K562 (cell line): Measurements from ENCODE around the gene HOXB4. TPM values are rescaled to one million over a fixed set of nuclear protein-coding genes. Genes with fewer than 3 reads are reported as not detected.

ENCODE experiments used
- ATAC-seq: fragments of 200-7000 bp; cut with Tn5 transposase; 3 replicates; pipeline ENCODE4 v1.9.1; 2020; ENCODE audit warnings: moderate library complexity
- BruUV-seq: library from RNA; stranded (reverse); fragments of 400-500 nt; replicated peaks from 2 replicates; lab custom pipeline; 2021; lab: Mats Ljungman, UMichigan
- CTCF ChIA-PET: fragments of 300-600 bp; formaldehyde crosslinking; extraction: SDS; loops from one replicate; lab custom pipeline; 2021; ENCODE audit warnings: low intra/inter-chr PET ratio; lab: Yijun Ruan, JAX
- POLR2A ChIA-PET: fragments of 300-600, 350-650 bp; sonication (Branson Sonifier 250); formaldehyde crosslinking; extraction: SDS; loops from one replicate; lab custom pipeline; 2021; ENCODE audit warnings: antibody characterized with exemption, inconsistent platforms; lab: Yijun Ruan, JAX
- DNase-seq, 4 experiments: peaks; one replicate each; pipeline versions ENCODE4 v3.0.0 to v3.0.0-alpha.2; 2011 to 2018; ENCODE audit warnings: low spot score in 3 of 4, mixed read lengths in 3 of 4; ENCODE audit errors: extremely low read depth in 1 of 4
- FAIRE-seq: peaks from 2 replicates; lab custom pipeline; 2011; peaks lifted over from hg19 to GRCh38; lab: Jason Lieb, UNC
- H2AFZ ChIP-seq: 2 replicates; pipeline ENCODE4 v1.6.0; 2011; ENCODE audit warnings: low read depth, low read length, control low read depth, inconsistent platforms
- H3K27ac ChIP-seq: fragments of 200-600 bp; 3 replicates; pipeline ENCODE4 v1.8.0; 2011; ENCODE audit warnings: low read depth, mild to moderate bottlenecking, control low read depth, inconsistent platforms, low read length, moderate library complexity, mixed read lengths; ENCODE audit errors: extremely low read depth
- H3K27me3 ChIP-seq, 2 experiments: fragments of 300-600 bp in 1 of 2; 2 replicates in 1 of 2; 3 replicates in 1 of 2; pipeline versions ENCODE4 v1.6.0 to v1.8.0; 2011; ENCODE audit warnings: inconsistent platforms in 2 of 2, low read length in 2 of 2, mild to moderate bottlenecking in 1 of 2, mixed read lengths in 1 of 2, moderate library complexity in 1 of 2; ENCODE audit not compliant: control insufficient read depth in 2 of 2, insufficient read depth in 2 of 2
- H3K36me3 ChIP-seq: fragments of 300-600 bp; 3 replicates; pipeline ENCODE4 v1.8.0; 2011; ENCODE audit warnings: mild to moderate bottlenecking, low read length, inconsistent platforms; ENCODE audit not compliant: control insufficient read depth, insufficient read depth
- H3K4me1 ChIP-seq, 2 experiments: fragments of 200-600 bp in 1 of 2; replicated peaks in 1 of 2; 2 replicates in 1 of 2; 3 replicates in 1 of 2; pipeline versions ENCODE4 v1.5.1 to v1.8.0; 2011; ENCODE audit warnings: inconsistent platforms in 2 of 2, low read length in 2 of 2, mild to moderate bottlenecking in 1 of 2, mixed read lengths in 1 of 2, moderate library complexity in 1 of 2; ENCODE audit not compliant: control insufficient read depth in 2 of 2, insufficient read depth in 2 of 2
- H3K4me2 ChIP-seq: 2 replicates; pipeline ENCODE4 v1.6.1; 2011; ENCODE audit warnings: low read length, control low read depth, inconsistent platforms, mixed read lengths; ENCODE audit not compliant: insufficient read depth
- H3K4me3 ChIP-seq: fragments of 200-600 bp; sonication (generic), shearing (Covaris generic); 2 replicates; pipeline ENCODE4 v1.5.1; 2016; ENCODE audit warnings: control low read depth, inconsistent platforms
- H3K79me2 ChIP-seq: fragments of 200-600 bp; 3 replicates; pipeline ENCODE4 v1.8.0; 2011; ENCODE audit warnings: low read length, inconsistent platforms; ENCODE audit not compliant: control insufficient read depth, insufficient read depth
- H3K9ac ChIP-seq, 2 experiments: 2 replicates each; pipeline versions ENCODE4 v1.6.0 to v1.6.1; 2011; ENCODE audit warnings: low read depth in 2 of 2, low read length in 2 of 2, control low read depth in 1 of 2, inconsistent platforms in 1 of 2, mild to moderate bottlenecking in 1 of 2, mixed read lengths in 1 of 2; ENCODE audit not compliant: insufficient read depth in 1 of 2
- H3K9me1 ChIP-seq: one replicate; pipeline ENCODE4 v1.6.0; 2011; ENCODE audit warnings: inconsistent platforms, mild to moderate bottlenecking, low read length, moderate library complexity; ENCODE audit not compliant: control insufficient read depth, insufficient read depth
- H3K9me3 ChIP-seq: replicated peaks from 2 replicates; pipeline ENCODE4 v1.5.1; 2011; ENCODE audit warnings: low read depth, low read length, inconsistent platforms; ENCODE audit not compliant: control insufficient read depth, insufficient read depth
- H4K20me1 ChIP-seq: replicated peaks from 2 replicates; pipeline ENCODE4 v1.6.1; 2011; ENCODE audit warnings: low read length, inconsistent platforms, mixed read lengths; ENCODE audit not compliant: control insufficient read depth, insufficient read depth
- KDM1A ChIP-seq, 2 experiments: fragments of 450-650 bp; IDR thresholded peaks; 2 replicates each; pipeline ENCODE4 v1.6.1; 2016; ENCODE audit warnings: mild to moderate bottlenecking in 2 of 2
- POLR2A ChIP-seq: fragments of 450-650 bp; conservative IDR thresholded peaks from 2 replicates; pipeline ENCODE4 v1.6.1; 2016
- POLR2B ChIP-seq: fragments of 450-650 bp; IDR thresholded peaks from 2 replicates; pipeline ENCODE4 v1.6.1; 2018; ENCODE audit warnings: low read depth; ENCODE audit not compliant: partially characterized antibody
- POLR2G ChIP-seq: fragments of 200-400 bp; formaldehyde crosslinking; IDR thresholded peaks from 2 replicates; pipeline ENCODE4 v1.6.1; 2017; ENCODE audit warnings: low read depth, mild to moderate bottlenecking, antibody characterized with exemption, low read length, moderate library complexity
- RBBP5 ChIP-seq: fragments of 200-600 bp; sonication (generic); IDR thresholded peaks from 2 replicates; pipeline ENCODE4 v1.6.1; 2012; ENCODE audit warnings: borderline replicate concordance, mild to moderate bottlenecking, low read length, control low read depth, inconsistent platforms; ENCODE audit not compliant: insufficient read depth, poor library complexity, severe bottlenecking
- RBM34 ChIP-seq: fragments of 200-400 bp; formaldehyde crosslinking; IDR thresholded peaks from 2 replicates; pipeline ENCODE4 v1.6.1; 2018; ENCODE audit warnings: low read length, borderline replicate concordance; ENCODE audit not compliant: insufficient read depth
- RFX1 ChIP-seq: fragments of 450-650 bp; IDR thresholded peaks from 2 replicates; pipeline ENCODE4 v1.6.1; 2016; ENCODE audit warnings: mild to moderate bottlenecking, moderate library complexity
- SUPT5H ChIP-seq: fragments of 450-650 bp; IDR thresholded peaks from 2 replicates; pipeline ENCODE4 v1.6.1; 2016
- TEAD4 ChIP-seq, 2 experiments: sonication (generic) in 1 of 2; formaldehyde crosslinking in 1 of 2; IDR thresholded peaks; 2 replicates each; pipeline versions ENCODE4 v1.6.1 to v1.8.0; 2012 to 2022; ENCODE audit warnings: borderline replicate concordance in 1 of 2, inconsistent platforms in 1 of 2, low read length in 1 of 2, mild to moderate bottlenecking in 1 of 2, missing genetic modification reagents in 1 of 2
- ZBTB11 ChIP-seq, 3 experiments: fragments of 200-800 bp in 1 of 3; fragments of 250-450 bp in 1 of 3; fragments of 450-650 bp in 1 of 3; sonication (Bioruptor Pico) in 1 of 3; sonication (Bioruptor generic) in 1 of 3; formaldehyde crosslinking in 1 of 3; IDR thresholded peaks; 2 replicates each; pipeline versions ENCODE4 v1.6.1 to v1.8.0; 2016 to 2022; ENCODE audit warnings: mild to moderate bottlenecking in 2 of 3, missing genetic modification characterization in 2 of 3, missing compliant biosample characterization in 1 of 3, moderate library complexity in 1 of 3
- WGBS: fragments of 100-300 bp; shearing (Covaris generic); methylation state at CpG from one replicate; pipeline ENCODE4 v1.1.6; 2016; ENCODE audit warnings: low coverage, mixed read lengths; ENCODE audit not compliant: insufficient coverage; ENCODE audit errors: missing lambda C conversion rate; 5-methylcytosine and 5-hydroxymethylcytosine counted together
- in situ Hi-C: fragments of 300-500 bp; cut with MboI; formaldehyde crosslinking; loops from 4 replicates; pipeline ENCODE4 v1.15.0; 2018; ENCODE audit warnings: inconsistent platforms, mixed read lengths
- intact Hi-C: fragments of 100-400 bp; cut with micrococcal nuclease; formaldehyde crosslinking; loops from 2 replicates; pipeline ENCODE4 v1.14.2; 2022
- polyA plus RNA-seq, 8 experiments: library from polyadenylated mRNA; depleted of rRNA in 4 of 8; stranded (reverse) in 5 of 8; unstranded in 3 of 8; fragments of >200 nt; fragmentation: Nextera tagmentation in 2 of 8; fragmentation: Illumina TruSeq in 1 of 8; extraction: Ambion mirVana in 2 of 8; extraction: Trizol in 1 of 8; gene quantifications; 2 replicates each; pipeline versions ENCODE4 v1.2.1 to v1.2.3, GENCODE V29; 2011 to 2014; ENCODE audit warnings: inconsistent platforms in 1 of 8, missing spikeins in 1 of 8
- total RNA-seq, 7 experiments: library from RNA; depleted of rRNA in 6 of 7; stranded (reverse); fragments of >200 nt in 6 of 7; fragmentation: Illumina TruSeq in 2 of 7; extraction: Trizol in 2 of 7; gene quantifications; 2 replicates each; pipeline versions ENCODE4 v1.2.1 to v1.2.3, GENCODE V29; 2011 to 2021; ENCODE audit warnings: low replicate concordance in 1 of 7
- TF ChIP-seq, protein P1 (sequence below), 2 experiments: IDR thresholded peaks in 1 of 2; conservative IDR thresholded peaks in 1 of 2; 2 replicates each; pipeline ENCODE4 v1.6.1; 2016; ENCODE audit warnings: low read depth in 2 of 2, mild to moderate bottlenecking in 1 of 2, missing compliant biosample characterization in 1 of 2, missing genetic modification characterization in 1 of 2, moderate library complexity in 1 of 2

HOXB4 gene
- total and polyA plus RNA-seq, 9 of the 15 experiments (the other 6 are each of a cell fraction or from before 2014, with no cell fraction given), result 1.6 to 34.9 (median 14.9) TPM

GRCh38 chr17:48541036-48541576 lies 37.0 kb downstream of the HOXB4 start (continued):
- TF ChIP-seq ZBTB11 (CRISPR knock-in tag; IDR thresholded peaks at IDR 0.05) (no peak), TEAD4 (IDR thresholded peaks at IDR 0.05; ENCODE audit: low read length) (peak; percentile 6; the same call in 1 of the 2 replicates), TEAD4 (CRISPR knock-in tag; IDR thresholded peaks at IDR 0.05; ENCODE audit: borderline replicate concordance) (no peak), RBBP5 (peak; percentile 23)
- TF ChIP-seq, all 486 proteins: peak for 8

DNA sequence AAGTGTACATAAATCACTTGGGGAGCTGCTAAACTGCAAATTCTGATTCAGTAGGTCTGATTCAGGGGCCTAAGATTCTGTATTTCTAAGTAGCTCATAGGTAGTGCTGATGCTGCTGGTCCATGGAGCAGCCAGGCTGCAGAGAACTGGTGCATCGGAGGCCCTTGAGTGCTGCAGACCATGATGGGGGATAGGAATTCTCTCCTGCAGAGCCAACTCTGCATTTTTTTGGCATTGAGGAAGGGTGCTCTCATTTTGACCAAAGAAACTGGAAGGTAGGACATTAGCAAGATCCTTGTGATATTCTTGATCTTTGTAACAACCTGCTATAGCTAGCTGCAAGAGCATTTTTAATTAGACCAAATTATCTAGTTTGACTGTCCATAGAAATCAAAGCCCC lies 37.9 kb downstream of the HOXB4 start:
- H2AFZ ChIP-seq, result no peak overlapping the region
- H3K27me3 ChIP-seq, result no peaks in the 10 kb centered on the region
- BruUV-seq, result no TSS peak
- intact Hi-C loops, result loop anchor here (5.0 kb wide), 1 partner anchor 48 kb away; no protein-coding TSS in a partner anchor
- H3K4me3 ChIP-seq, result no peak overlapping the region
- H3K9me1 ChIP-seq, result no peaks in the 10 kb centered on the region
- H3K9ac ChIP-seq, result no peak overlapping the region
- peaks cover 20% of the 10 kb centered on the region; the same call in 1 of the 3 replicates for H3K36me3 ChIP-seq
- in situ Hi-C loops, result no loop called here
- FAIRE-seq (peak; percentile 15), DNase-seq (no peak), ATAC-seq (no peak)
- no peaks in the 10 kb centered on the region for H4K20me1 ChIP-seq
- H3K4me2 ChIP-seq, result no peak overlapping the region
- H3K79me2 ChIP-seq, result peaks cover 55% of the 10 kb centered on the region
- WGBS, result 81% methylated on average over 1 of the region's 1 CpG
- CTCF ChIA-PET, result no interaction called here
- no peak overlapping the region; the same call in 2 of the 3 replicates for H3K27ac ChIP-seq
- no peaks in the 10 kb centered on the region for H3K9me3 ChIP-seq
- POLR2A ChIA-PET, result interaction anchor here (0.6 to 1.9 kb wide), 3 partner anchors 11 to 97 kb away, joined by 3 to 7 read pairs (median 3); no protein-coding TSS in a partner anchor
- peaks cover 18 to 21% of the 10 kb centered on the region in 2 experiments for H3K4me1 ChIP-seq
- no peak for TF ChIP-seq RFX1
- TF ChIP-seq, protein P1, sequence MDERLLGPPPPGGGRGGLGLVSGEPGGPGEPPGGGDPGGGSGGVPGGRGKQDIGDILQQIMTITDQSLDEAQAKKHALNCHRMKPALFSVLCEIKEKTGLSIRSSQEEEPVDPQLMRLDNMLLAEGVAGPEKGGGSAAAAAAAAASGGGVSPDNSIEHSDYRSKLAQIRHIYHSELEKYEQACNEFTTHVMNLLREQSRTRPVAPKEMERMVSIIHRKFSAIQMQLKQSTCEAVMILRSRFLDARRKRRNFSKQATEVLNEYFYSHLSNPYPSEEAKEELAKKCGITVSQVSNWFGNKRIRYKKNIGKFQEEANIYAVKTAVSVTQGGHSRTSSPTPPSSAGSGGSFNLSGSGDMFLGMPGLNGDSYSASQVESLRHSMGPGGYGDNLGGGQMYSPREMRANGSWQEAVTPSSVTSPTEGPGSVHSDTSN (CRISPR knock-in tag; IDR thresholded peaks at IDR 0.05; ENCODE audit: low read depth), result no peak
- TF ChIP-seq, protein P1 (tag; conservative IDR thresholded peaks at IDR 0.05; ENCODE audit: low read depth), result 0 out of 2 replicates have a peak, but pooled peaks have one; percentile 33
- TF ChIP-seq KDM1A (IDR thresholded peaks at IDR 0.05), result peak in 1 of 2 experiments; percentile 52; a peak in 2 of 4 replicates
- TF ChIP-seq POLR2B, result peak; percentile 32
- 0 out of 2 replicates have a peak, but pooled peaks have one; percentile 28 for TF ChIP-seq SUPT5H
- 0 out of 2 replicates have a peak, but pooled peaks have one; percentile 28 for TF ChIP-seq POLR2G
- no peak for TF ChIP-seq RBM34
- TF ChIP-seq POLR2A, result peak; percentile 25; the same call in 1 of the 2 replicates
